Mesothelial cell of epicardium (in vitro differentiated cells): Measurements from ENCODE around the gene LOXHD1. TPM values are rescaled to one million over a fixed set of nuclear protein-coding genes. Genes with fewer than 3 reads are reported as not detected.

Experiments used
- DNase-seq, 2 experiments: peaks; one replicate each; pipeline ENCODE4 v3.0.0; 2021; ENCODE audit warnings: low spot score in 2 of 2; ENCODE audit not compliant: unreplicated experiment in 2 of 2
- H3K27ac Mint-ChIP-seq: 2 replicates; pipeline ENCODE4 v1.8.0; 2021; ENCODE audit warnings: mixed read lengths
- H3K27me3 Mint-ChIP-seq: 2 replicates; pipeline ENCODE4 v1.8.0; 2021; ENCODE audit warnings: low read depth, mixed read lengths
- H3K36me3 Mint-ChIP-seq: 2 replicates; pipeline ENCODE4 v1.8.0; 2021; ENCODE audit warnings: mixed read lengths
- H3K4me1 Mint-ChIP-seq: 2 replicates; pipeline ENCODE4 v1.8.0; 2021; ENCODE audit warnings: mixed read lengths
- H3K4me3 Mint-ChIP-seq: 2 replicates; pipeline ENCODE4 v1.8.0; 2021; ENCODE audit warnings: mild to moderate bottlenecking, moderate library complexity, mixed read lengths
- H3K9me3 Mint-ChIP-seq: 2 replicates; pipeline ENCODE4 v1.8.0; 2021; ENCODE audit warnings: mixed read lengths
- CTCF ChIP-seq: fragments of 200-600 bp; sonication (generic); IDR thresholded peaks from one replicate; pipeline ENCODE4 v1.5.0; 2021; ENCODE audit warnings: antibody characterized with exemption; ENCODE audit not compliant: unreplicated experiment
- total RNA-seq: library from RNA; stranded (reverse); gene quantifications from 3 replicates; pipeline ENCODE4 v1.2.1, GENCODE V29; 2021

LOXHD1 gene
- total RNA-seq, 1 donor from 2014 or later: 0.07 TPM

DNA sequence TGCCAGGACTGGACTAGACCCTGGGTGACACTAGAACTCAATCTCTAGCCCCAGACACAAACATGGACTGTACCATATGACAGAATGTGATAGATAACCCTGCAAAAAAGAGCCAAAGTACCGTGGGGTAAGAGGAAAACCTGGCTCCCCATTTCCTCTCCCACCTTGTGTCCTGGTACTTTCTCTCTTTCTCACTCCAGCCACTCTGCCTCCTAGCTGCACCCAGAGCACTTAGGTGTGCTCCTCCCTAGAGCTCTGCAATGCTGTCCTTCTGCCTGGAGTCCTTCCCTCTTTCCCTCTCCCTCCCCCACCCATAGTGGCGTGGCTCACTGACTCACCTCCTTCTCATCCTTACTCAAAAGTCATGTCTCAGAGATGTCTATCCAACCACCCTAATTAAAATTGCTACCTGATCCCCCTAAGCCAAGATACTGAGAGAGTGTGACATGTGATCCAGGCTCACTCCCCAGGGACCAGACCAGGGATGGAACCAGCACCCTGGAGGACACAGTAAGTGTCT, 171.3 kb downstream of the LOXHD1 start:
- Mint-ChIP-seq H3K27me3 (peaks cover 17% of the 10 kb centered on the region), H3K9me3 (no peaks in the 10 kb centered on the region), H3K4me1 (peaks cover 3% of the 10 kb centered on the region), H3K36me3 (no peaks in the 10 kb centered on the region), H3K27ac (no peak overlapping the region), H3K4me3 (no peak overlapping the region)
- DNase-seq: no peak
- TF ChIP-seq CTCF: no peak

DNA sequence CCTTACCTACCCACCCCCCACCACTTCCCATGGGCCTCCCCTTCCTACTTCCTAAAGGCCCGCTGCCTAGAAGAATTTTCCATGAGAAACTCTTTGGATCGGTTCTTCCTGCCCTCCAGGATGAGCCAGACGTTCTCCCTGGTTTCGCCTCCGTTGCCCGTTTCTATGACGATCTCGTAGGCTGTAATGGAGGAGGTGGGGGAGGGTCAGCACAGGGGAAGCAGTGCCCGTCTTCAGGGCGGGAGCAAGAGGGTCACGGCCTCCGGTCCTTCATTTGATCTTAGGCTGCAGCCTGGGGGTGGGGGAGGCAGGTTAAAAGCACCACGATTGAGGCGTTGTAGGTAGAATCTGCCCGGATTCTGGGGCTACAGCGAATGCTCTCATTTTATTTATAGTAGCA, 172.0 kb downstream of the LOXHD1 start:
- Mint-ChIP-seq H3K36me3 (no peaks in the 10 kb centered on the region), H3K9me3 (no peaks in the 10 kb centered on the region), H3K4me1 (peaks cover 8% of the 10 kb centered on the region), H3K27ac (no peak overlapping the region), H3K27me3 (peaks cover 17% of the 10 kb centered on the region), H3K4me3 (no peak overlapping the region)
- no peak for TF ChIP-seq CTCF
- DNase-seq: no peak

DNA sequence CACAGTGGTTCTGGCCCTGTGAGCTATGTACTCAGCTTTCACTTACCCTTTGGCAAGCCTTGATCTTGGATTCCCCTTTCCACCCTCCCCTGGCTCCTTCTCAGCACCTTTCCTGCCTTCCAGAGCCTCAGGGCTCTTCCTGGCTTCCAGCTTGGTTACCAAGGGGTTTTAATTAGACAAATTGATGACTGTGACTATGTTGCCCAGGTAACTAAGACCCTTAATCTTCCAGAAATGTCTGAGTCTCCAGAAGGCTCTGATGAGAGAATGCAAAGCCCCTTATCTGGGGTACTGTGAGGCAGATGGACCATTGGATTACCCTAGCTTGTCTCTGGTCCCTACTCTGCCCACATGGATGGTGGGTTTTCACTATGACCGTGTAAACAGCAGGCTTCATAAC, 174.2 kb downstream of the LOXHD1 start:
- H3K4me1 Mint-ChIP-seq: peaks cover 8% of the 10 kb centered on the region
- no peak for TF ChIP-seq CTCF
- no peak overlapping the region for H3K27ac Mint-ChIP-seq
- peaks cover 27% of the 10 kb centered on the region for H3K27me3 Mint-ChIP-seq
- H3K9me3 Mint-ChIP-seq: no peaks in the 10 kb centered on the region
- no peaks in the 10 kb centered on the region for H3K36me3 Mint-ChIP-seq
- H3K4me3 Mint-ChIP-seq: no peak overlapping the region
- DNase-seq: no peak

- peaks cover 32% of the 10 kb centered on the region for H3K27me3 Mint-ChIP-seq
- H3K4me1 Mint-ChIP-seq: peaks cover 8% of the 10 kb centered on the region
- no peaks in the 10 kb centered on the region for H3K9me3 Mint-ChIP-seq
- no peak overlapping the region for H3K4me3 Mint-ChIP-seq
- no peak overlapping the region for H3K27ac Mint-ChIP-seq
- no peak for DNase-seq
- no peak for TF ChIP-seq CTCF
- no peaks in the 10 kb centered on the region for H3K36me3 Mint-ChIP-seq
Observed at GRCh38 chr18:46481847-46482245, 175.2 kb downstream of the LOXHD1 start.

DNA sequence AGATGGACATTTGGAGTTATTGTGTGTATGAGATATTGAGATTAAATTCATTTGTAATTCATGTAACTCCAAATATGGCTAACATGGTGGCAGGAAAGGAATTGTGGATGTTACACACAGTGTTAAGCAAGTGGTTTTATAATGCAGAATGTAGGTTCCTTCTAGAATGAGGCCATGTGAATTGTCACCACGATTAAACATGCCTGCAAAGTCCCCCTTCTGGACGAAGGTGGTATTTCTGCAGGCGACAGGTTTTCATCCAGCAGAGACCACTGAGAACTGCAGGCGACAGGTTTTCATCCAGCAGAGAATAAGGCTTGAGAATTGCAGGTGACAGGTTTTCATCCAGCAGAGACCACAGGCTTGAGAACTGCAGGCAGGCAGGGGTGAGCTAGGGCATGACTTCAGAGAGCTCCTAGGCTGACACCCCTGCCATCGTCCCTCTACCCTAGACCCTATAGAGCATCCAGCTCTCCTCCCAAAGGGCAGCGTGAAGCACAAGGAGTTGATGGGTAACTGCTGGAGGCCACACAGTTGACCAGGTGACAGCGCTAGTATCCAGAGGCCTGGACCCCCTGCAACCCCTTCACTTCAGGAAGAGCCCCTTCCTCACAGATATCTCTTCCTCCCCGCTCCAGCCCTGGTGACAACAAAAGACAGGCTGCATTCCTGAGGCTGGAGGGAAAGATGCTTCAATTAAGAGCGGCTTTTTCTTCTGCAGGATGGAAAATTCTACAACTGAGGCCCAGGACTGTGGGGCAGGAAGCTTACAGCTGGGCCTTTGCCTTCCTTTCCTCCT, 175.8 kb downstream of the LOXHD1 start:
- Mint-ChIP-seq H3K4me1 (peaks cover 8% of the 10 kb centered on the region), H3K27me3 (peaks cover 38% of the 10 kb centered on the region), H3K4me3 (no peak overlapping the region), H3K27ac (no peak overlapping the region), H3K36me3 (no peaks in the 10 kb centered on the region), H3K9me3 (no peaks in the 10 kb centered on the region)
- DNase-seq: peak in 1 of 2 experiments; percentile 68
- TF ChIP-seq CTCF: peak; percentile 89
